Measurements from ENCODE around the gene TLR6. TPM values are rescaled to one million over a fixed set of nuclear protein-coding genes. Genes with fewer than 3 reads are reported as not detected.

The TLR6 gene
- total RNA-seq, 1 experiment from 2014 or later, result 1.5 TPM

- BruUV-seq (replicated peaks), result no TSS peak
- Histone ChIP-seq H3K27me3 (replicated peaks; ENCODE audit: insufficient read depth, low read depth, low read length, poor library complexity) (no peaks in the 10 kb centered on the region), H3K4me3 (ENCODE audit: low read depth, low read length, poor library complexity, severe bottlenecking) (no peak overlapping the region), H3K36me3 (ENCODE audit: insufficient read depth, low read length, poor library complexity, severe bottlenecking) (no peaks in the 10 kb centered on the region), H3K9me3 (ENCODE audit: low read depth, low read length, poor library complexity, severe bottlenecking) (no peaks in the 10 kb centered on the region), H3K4me1 (ENCODE audit: insufficient read depth, low read length, poor library complexity, severe bottlenecking) (peaks cover 2% of the 10 kb centered on the region), H3K27ac (ENCODE audit: low read depth, low read length, poor library complexity, severe bottlenecking) (no peak overlapping the region)
- ChIA-PET CTCF (no interaction called here), POLR2A (ENCODE audit: low non-redundant PET) (no interaction called here)
- intact Hi-C loops (cut with micrococcal nuclease; ENCODE audit: unreplicated experiment), result no loop called here
- TF ChIP-seq CTCF (conservative IDR thresholded peaks at IDR 0.05; ENCODE audit: low read depth, low read length), result no peak
- no peak for TF ChIP-seq EZH2 (IDR thresholded peaks at IDR 0.05; ENCODE audit: borderline replicate concordance, low read depth, low read length, poor library complexity, severe bottlenecking)
- DNase-seq (ENCODE audit: low spot score), result no peak
These were observed 37.8 kb upstream of the TLR6 start for GRCh38 chr4:38894322-38894982.

GRCh38 chr4:38891051-38891983 lies 34.7 kb upstream of the TLR6 start:
- Histone ChIP-seq H3K36me3 (ENCODE audit: insufficient read depth, low read length, poor library complexity, severe bottlenecking) (no peaks in the 10 kb centered on the region), H3K4me3 (ENCODE audit: low read depth, low read length, poor library complexity, severe bottlenecking) (no peak overlapping the region), H3K27ac (ENCODE audit: low read depth, low read length, poor library complexity, severe bottlenecking) (no peak overlapping the region), H3K9me3 (ENCODE audit: low read depth, low read length, poor library complexity, severe bottlenecking) (no peaks in the 10 kb centered on the region), H3K27me3 (replicated peaks; ENCODE audit: insufficient read depth, low read depth, low read length, poor library complexity) (no peaks in the 10 kb centered on the region), H3K4me1 (ENCODE audit: insufficient read depth, low read length, poor library complexity, severe bottlenecking) (peaks cover 8% of the 10 kb centered on the region)
- ChIA-PET CTCF (no interaction called here), POLR2A (ENCODE audit: low non-redundant PET) (interaction anchor here (0.7 kb wide), 1 partner anchor 1306 kb away, joined by 7 read pairs; no protein-coding TSS in a partner anchor)
- no peak for TF ChIP-seq CTCF (conservative IDR thresholded peaks at IDR 0.05; ENCODE audit: low read depth, low read length)
- TF ChIP-seq EZH2 (IDR thresholded peaks at IDR 0.05; ENCODE audit: borderline replicate concordance, low read depth, low read length, poor library complexity, severe bottlenecking), result no peak
- DNase-seq (ENCODE audit: low spot score), result no peak
- intact Hi-C loops (cut with micrococcal nuclease; ENCODE audit: unreplicated experiment), result no loop called here
- BruUV-seq (replicated peaks), result no TSS peak

GRCh38 chr4:38889143-38889542 lies 32.5 kb upstream of the TLR6 start:
- H3K4me3 ChIP-seq (ENCODE audit: low read depth, low read length, poor library complexity, severe bottlenecking), result no peak overlapping the region
- no peak for TF ChIP-seq CTCF (conservative IDR thresholded peaks at IDR 0.05; ENCODE audit: low read depth, low read length)
- no peak for TF ChIP-seq EZH2 (IDR thresholded peaks at IDR 0.05; ENCODE audit: borderline replicate concordance, low read depth, low read length, poor library complexity, severe bottlenecking)
- BruUV-seq (replicated peaks), result no TSS peak
- POLR2A ChIA-PET (ENCODE audit: low non-redundant PET), result no interaction called here
- H3K9me3 ChIP-seq (ENCODE audit: low read depth, low read length, poor library complexity, severe bottlenecking), result no peaks in the 10 kb centered on the region
- peak; percentile 56 for DNase-seq (ENCODE audit: low spot score)
- no peaks in the 10 kb centered on the region for H3K36me3 ChIP-seq (ENCODE audit: insufficient read depth, low read length, poor library complexity, severe bottlenecking)
- CTCF ChIA-PET, result no interaction called here
- peaks cover 8% of the 10 kb centered on the region for H3K4me1 ChIP-seq (ENCODE audit: insufficient read depth, low read length, poor library complexity, severe bottlenecking)
- intact Hi-C loops (cut with micrococcal nuclease; ENCODE audit: unreplicated experiment), result no loop called here
- H3K27ac ChIP-seq (ENCODE audit: low read depth, low read length, poor library complexity, severe bottlenecking), result no peak overlapping the region
- H3K27me3 ChIP-seq (replicated peaks; ENCODE audit: insufficient read depth, low read depth, low read length, poor library complexity), result no peaks in the 10 kb centered on the region

Data from A673 (cell line).